ENCODE results near the gene WDR59. TPM values are rescaled to one million over a fixed set of nuclear protein-coding genes. Genes with fewer than 3 reads are reported as not detected.

The WDR59 gene
- total RNA-seq, 4 donors from 2014 or later: 12.9 to 31.3 (median 19.5) TPM

DNA sequence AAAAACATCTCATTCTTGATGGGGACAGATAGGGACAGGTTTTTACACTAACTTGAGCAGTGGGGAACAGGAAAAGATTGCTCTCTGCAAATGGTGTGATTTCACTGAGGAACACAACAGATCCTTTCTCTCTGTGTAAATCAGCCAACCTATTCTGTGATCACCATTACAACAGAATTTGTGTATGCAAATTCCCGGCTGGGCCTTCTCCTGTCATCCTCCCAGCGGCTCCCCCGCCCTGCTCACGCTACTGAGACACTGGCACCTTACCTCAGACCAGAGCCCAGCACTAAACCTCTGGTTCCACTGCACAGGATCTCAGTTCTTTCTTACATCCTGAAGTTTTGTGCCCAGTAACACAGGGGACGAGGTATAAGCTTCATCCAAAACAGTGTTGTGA, 113.3 kb downstream of the WDR59 start:
- TF ChIP-seq, protein P1, sequence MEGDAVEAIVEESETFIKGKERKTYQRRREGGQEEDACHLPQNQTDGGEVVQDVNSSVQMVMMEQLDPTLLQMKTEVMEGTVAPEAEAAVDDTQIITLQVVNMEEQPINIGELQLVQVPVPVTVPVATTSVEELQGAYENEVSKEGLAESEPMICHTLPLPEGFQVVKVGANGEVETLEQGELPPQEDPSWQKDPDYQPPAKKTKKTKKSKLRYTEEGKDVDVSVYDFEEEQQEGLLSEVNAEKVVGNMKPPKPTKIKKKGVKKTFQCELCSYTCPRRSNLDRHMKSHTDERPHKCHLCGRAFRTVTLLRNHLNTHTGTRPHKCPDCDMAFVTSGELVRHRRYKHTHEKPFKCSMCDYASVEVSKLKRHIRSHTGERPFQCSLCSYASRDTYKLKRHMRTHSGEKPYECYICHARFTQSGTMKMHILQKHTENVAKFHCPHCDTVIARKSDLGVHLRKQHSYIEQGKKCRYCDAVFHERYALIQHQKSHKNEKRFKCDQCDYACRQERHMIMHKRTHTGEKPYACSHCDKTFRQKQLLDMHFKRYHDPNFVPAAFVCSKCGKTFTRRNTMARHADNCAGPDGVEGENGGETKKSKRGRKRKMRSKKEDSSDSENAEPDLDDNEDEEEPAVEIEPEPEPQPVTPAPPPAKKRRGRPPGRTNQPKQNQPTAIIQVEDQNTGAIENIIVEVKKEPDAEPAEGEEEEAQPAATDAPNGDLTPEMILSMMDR (IDR thresholded peaks at IDR 0.05 in 4 of 5, conservative IDR thresholded peaks at IDR 0.05 in 1 of 5): no peak
- no peak for TF ChIP-seq POLR2A (IDR thresholded peaks at IDR 0.05)
- DNase-seq: no peak

DNA sequence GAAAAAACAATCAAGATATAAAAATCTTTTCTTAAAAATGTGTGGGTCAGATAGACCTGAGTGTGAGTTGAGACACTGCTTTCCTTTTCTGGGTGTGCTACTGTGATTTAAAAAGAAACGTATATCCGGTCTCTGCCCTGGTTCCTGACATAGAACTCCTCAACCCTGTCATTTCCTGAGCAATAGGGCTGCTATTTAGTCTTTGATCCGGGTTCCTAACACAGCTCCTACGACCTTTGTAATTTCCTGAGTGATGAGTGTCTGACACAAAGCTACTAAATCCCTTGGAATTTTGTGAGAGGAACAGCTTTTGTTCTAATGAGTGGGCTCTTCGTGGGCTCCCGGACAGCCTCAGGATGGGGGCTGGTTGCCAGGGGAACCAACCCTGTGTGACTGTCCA, 116.4 kb downstream of the WDR59 start:
- no peaks in the 10 kb centered on the region for H3K4me1 ChIP-seq
- H3K4me3 ChIP-seq: no peak overlapping the region
- intact Hi-C loops (cut with DNase I; ENCODE audit: low total_unique reads): no loop called here
- DNase-seq (no peak), ATAC-seq (peak; percentile 51 to 54)
- H3K27ac ChIP-seq: peak overlapping the region in 3 of 4 donors; percentile 16 to 51 (median 39)
- peaks cover 0 to 7% of the 10 kb centered on the region in 2 donors for H3K36me3 ChIP-seq
- TF ChIP-seq POLR2A (IDR thresholded peaks at IDR 0.05): peak in 1 of 2 donors; percentile 29
- TF ChIP-seq, protein P1 (IDR thresholded peaks at IDR 0.05 in 4 of 5, conservative IDR thresholded peaks at IDR 0.05 in 1 of 5): no peak
- no peaks in the 10 kb centered on the region for H3K27me3 ChIP-seq
- H3K9me3 ChIP-seq: no peaks in the 10 kb centered on the region
- in situ Hi-C loops (cut with MboI; ENCODE audit: low sequenced_read_pairs in 4 of 4): loop anchor here in 2 of 4 donors (10.0 to 25.0 kb wide), 2 partner anchors 156 to 164 kb away; partner anchors contain the start of gene MLKL (in 2 of the 2)

More for the DNA sequence above, 113.3 kb downstream of the WDR59 start:
- no peak overlapping the region for H3K4me3 ChIP-seq
- no peaks in the 10 kb centered on the region for H3K4me1 ChIP-seq
- H3K36me3 ChIP-seq: peaks cover 0 to 17% of the 10 kb centered on the region in 2 donors
- H3K27ac ChIP-seq: no peak overlapping the region
- intact Hi-C loops (cut with DNase I; ENCODE audit: low total_unique reads): no loop called here
- in situ Hi-C loops (cut with MboI; ENCODE audit: low sequenced_read_pairs in 4 of 4): loop anchor here in 1 of 4 donors (25.0 kb wide), 1 partner anchor 159 kb away; the partner anchor contains the start of gene MLKL
- H3K27me3 ChIP-seq: no peaks in the 10 kb centered on the region
- H3K9me3 ChIP-seq: no peaks in the 10 kb centered on the region
- ATAC-seq: no peak

DNA sequence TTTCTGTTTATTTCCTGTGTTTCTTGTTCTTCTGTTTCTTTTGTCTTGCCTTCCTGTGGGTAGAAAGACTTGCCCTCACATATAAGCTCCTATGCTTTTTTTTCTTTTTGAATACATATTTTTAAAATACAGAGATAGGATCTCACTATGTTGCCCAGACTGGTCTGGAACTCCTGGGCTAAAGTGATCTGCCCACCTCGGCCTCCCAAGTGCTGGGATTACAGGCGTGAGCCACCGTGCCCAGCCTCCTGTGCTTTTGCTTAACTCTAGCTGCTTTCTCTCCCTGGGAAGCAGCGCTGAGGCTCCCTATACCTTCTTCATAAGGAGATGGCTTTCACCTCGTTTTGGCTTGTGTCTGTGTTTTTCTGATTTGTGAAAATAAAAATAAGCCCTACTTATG, 116.9 kb downstream of the WDR59 start:
- Histone ChIP-seq H3K27me3 (no peaks in the 10 kb centered on the region), H3K36me3 (peaks cover 0 to 2% of the 10 kb centered on the region in 2 donors), H3K27ac (peak overlapping the region in 3 of 4 donors; percentile 16 to 50 (median 39)), H3K4me1 (no peaks in the 10 kb centered on the region), H3K4me3 (no peak overlapping the region), H3K9me3 (no peaks in the 10 kb centered on the region)
- intact Hi-C loops (cut with DNase I; ENCODE audit: low total_unique reads) (no loop called here), in situ Hi-C loops (cut with MboI; ENCODE audit: low sequenced_read_pairs in 4 of 4) (loop anchor here in 2 of 4 donors (10.0 to 25.0 kb wide), 2 partner anchors 156 to 163 kb away; partner anchors contain the start of gene MLKL (in 2 of the 2))
- ATAC-seq: no peak
- DNase-seq: no peak
- TF ChIP-seq, protein P1 (IDR thresholded peaks at IDR 0.05 in 4 of 5, conservative IDR thresholded peaks at IDR 0.05 in 1 of 5): no peak
- no peak for TF ChIP-seq POLR2A (IDR thresholded peaks at IDR 0.05)

DNA sequence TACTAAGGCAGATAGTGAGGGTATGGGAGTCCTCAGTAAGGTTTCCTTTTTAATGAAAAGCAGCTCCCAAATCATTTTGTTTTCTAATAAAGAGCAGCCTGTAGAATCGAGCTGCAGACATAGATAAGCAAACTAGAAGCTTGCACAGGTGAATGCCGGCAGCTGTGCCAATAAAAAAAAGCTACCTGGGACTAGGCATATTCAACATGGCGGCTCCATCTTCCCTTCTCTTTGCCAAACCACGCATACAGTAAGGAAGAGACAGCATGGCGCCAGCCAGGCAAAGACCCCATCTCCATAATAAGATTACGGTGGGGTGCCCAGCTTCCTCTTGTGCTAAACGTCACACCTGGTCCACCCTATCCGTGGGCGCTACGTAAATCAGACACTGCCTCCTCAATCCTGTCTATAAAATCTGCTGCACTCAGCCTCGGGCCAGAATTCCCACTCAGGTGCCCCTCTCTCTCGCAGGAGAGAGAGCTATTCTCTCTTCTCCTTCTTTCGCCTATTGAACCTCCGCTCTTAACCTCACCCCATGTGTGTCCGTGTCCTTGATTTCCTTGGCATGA, 117.6 kb downstream of the WDR59 start:
- no peak for TF ChIP-seq POLR2A (IDR thresholded peaks at IDR 0.05)
- TF ChIP-seq, protein P1 (IDR thresholded peaks at IDR 0.05 in 4 of 5, conservative IDR thresholded peaks at IDR 0.05 in 1 of 5): no peak
- H3K27ac ChIP-seq: no peak overlapping the region
- H3K9me3 ChIP-seq: no peaks in the 10 kb centered on the region
- H3K4me3 ChIP-seq: no peak overlapping the region
- no peaks in the 10 kb centered on the region for H3K4me1 ChIP-seq
- ATAC-seq (no peak), DNase-seq (no peak)
- no peaks in the 10 kb centered on the region for H3K36me3 ChIP-seq
- intact Hi-C loops (cut with DNase I; ENCODE audit: low total_unique reads): no loop called here
- in situ Hi-C loops (cut with MboI; ENCODE audit: low sequenced_read_pairs in 4 of 4): loop anchor here in 2 of 4 donors (10.0 to 25.0 kb wide), 2 partner anchors 155 to 163 kb away; partner anchors contain the start of gene MLKL (in 2 of the 2)
- no peaks in the 10 kb centered on the region for H3K27me3 ChIP-seq

Measured in gastrocnemius medialis (tissue), 4 donors.